GM21381 (cell line): ENCODE data around the gene AP2S1.
"Not testable (repeated sequence)": the region's sequence is repeated elsewhere in the genome, so short reads cannot be mapped to it uniquely, and the experiment has no call there.

Source experiments
- ATAC-seq: cut with Tn5 transposase; IDR thresholded peaks from one replicate; pipeline ENCODE4 v1.9.1; 2021; ENCODE audit warnings: mild to moderate bottlenecking, moderate library complexity; ENCODE audit not compliant: unreplicated experiment

AP2S1 gene

DNA sequence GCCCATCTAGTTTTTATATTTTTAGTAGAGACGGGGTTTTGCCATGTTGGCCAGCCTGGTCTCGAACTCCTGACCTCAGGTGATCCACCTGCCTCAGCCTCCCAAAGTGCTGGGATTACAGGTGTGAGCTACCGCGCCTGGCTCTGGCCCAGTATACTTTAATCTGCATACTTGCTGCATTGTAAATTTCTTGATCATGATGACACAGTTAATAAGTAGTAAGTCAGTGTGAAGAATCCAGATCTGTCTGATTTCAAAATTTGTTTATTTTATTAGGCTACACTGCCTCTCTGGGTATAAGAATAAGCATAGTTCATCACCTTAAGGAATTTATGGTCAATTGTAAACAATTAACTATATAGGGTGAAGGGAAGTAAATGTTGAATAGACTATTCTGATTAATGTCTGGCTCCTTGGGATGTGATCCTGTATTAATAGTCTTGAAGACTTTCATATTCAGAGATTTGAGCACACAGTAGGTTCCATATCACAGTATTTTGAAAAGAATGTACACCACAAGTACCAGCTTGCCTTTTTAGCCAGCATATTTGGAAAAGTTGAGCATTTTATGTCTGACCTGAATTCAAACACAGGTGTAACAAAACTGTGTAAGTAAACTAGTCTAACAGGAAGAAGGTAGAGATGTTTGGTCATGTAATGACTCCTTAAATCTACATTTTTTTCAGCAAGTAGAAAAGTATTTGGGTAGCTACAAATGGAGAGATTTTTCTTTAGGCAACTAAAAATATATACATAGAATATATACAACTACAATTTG lies 17.6 kb upstream of the AP2S1 start:
- no peak for ATAC-seq

DNA sequence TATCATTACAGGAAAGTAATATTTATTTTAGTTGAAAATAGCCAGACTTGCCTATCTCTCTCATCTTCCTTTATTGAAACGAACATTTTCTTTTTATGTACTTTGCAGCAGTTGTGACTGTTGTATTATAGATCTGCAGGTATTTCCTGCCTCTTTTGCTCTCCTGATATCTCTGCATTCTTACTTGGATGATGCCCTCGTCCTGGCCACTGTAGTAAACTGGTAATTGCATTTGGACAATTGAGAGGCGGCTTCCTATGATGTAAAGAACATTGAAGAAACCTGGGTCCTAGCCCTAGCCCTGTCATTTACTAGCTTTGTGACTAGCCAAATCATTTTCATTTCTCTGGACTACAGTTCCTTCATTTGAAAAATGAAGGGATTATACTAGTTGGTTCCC lies 16.5 kb upstream of the AP2S1 start:
- ATAC-seq, result no peak

DNA sequence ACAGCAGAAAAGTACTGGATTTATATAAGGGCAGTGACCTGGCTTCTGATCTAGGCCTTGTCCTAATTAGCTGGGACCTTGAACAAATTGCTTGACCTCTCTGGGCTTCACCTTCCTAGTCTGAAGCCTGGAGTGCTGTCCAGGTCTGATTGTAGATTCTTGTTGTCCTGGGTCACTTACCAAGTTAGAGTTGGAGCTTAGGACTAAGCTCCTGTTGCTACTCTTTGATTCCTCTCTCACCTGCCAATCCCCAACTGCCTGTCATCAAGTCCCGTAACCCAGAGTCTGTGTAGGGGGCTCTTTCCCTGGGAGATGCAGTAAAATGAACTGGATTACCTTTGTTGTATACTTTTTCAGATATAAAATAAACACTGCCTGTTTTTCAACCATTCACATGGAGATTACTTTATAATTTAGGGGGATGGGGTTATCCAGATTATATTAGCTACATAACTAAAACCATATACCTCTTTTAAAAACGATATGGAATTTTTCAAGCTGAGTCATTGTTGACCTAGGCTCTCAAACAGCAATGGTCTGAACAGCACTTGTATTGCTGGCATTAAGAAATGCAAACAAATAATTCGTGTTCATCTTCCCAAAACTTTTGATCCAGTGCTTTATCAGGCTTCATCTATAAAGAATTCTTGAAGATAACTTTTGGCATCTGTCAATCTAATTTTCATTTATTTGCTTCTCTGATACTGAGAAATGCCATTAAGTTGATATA lies 15.9 kb upstream of the AP2S1 start:
- no peak for ATAC-seq

DNA sequence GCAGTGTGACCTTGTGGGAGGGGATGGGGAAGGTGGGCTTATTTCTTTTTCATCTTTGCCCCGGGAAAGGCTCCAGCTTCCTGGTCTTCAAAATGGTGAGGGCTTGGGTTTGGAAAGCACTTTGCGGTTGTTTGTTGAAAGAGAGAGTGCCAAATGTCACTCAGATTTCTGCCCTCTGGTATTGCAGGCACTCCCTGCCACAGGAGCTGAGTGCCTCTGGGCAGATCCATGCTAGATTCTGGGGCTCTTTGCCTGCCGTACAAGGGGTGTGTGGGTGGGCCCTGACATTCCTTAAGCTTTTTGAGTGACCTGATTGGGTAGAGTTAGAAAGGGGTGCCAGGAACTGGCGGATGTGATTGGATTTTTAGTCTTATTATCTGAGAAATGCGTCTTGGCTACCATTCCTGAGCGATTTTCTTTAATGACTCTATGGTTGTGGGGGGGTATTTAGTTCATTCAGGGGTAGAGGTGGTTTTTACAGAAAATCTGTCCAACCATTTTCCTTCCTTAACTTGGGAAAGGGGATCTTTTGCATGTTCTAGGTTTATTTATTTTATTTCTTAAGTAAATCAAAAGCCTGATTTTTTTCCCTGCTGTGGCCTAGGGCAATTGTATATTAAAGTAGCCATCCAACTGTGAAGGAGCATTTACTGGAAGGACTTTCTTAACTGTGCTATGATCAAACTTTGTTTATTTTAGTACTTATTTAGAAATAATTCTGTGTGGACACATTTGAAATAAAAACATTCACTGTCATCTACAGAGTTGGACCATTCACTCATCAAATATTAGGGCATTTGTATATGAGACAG lies 13.4 kb upstream of the AP2S1 start:
- ATAC-seq, result no peak

DNA sequence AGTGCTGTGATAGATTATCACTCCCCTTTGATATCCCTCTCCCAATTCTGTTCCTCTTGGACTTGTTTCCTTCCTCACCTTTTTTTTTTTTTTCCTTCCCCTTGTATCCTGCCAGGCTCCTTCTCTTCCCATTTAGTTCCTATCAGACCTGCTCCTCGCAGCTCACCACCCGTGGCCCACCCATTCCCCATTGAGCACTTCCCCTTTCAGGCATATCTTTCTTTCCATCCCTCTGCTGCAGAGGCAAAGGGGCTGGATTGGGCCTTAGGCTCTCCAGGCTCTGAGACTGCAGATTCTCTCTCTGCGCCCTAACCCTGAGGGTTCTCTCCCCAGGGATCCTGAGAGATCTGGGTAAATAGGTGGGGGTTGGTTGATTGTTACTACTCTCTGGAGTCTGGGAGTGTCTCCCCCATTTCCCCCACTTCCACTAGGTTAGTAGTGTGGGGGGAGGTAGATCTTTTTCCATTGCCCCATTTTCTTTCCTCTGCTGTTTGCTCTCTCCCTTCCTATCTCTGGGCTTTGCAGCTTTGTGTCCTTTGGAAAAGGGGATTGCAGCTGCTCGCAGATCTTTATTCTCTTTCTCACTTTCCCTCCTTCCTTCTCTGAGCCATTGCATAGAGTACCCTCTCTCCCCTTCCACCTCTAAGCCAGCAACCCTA lies 12.5 kb upstream of the AP2S1 start:
- no peak for ATAC-seq

DNA sequence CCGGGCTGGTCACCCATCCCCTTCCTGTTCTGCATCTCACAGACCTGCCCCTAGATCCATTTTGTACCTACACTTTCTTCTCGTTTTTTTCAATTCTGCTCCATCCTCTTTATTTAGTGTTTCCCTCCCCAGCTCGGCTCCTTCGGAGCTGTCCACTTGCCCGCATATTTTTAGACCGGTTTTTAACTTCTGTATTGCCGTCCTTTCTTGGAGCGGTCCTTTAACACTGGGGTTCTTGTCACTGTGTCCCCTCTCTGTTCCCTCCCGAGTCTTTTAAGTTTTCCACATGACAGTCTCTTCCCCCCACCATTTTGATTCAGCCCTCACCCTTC lies 11.8 kb upstream of the AP2S1 start:
- no peak for ATAC-seq

DNA sequence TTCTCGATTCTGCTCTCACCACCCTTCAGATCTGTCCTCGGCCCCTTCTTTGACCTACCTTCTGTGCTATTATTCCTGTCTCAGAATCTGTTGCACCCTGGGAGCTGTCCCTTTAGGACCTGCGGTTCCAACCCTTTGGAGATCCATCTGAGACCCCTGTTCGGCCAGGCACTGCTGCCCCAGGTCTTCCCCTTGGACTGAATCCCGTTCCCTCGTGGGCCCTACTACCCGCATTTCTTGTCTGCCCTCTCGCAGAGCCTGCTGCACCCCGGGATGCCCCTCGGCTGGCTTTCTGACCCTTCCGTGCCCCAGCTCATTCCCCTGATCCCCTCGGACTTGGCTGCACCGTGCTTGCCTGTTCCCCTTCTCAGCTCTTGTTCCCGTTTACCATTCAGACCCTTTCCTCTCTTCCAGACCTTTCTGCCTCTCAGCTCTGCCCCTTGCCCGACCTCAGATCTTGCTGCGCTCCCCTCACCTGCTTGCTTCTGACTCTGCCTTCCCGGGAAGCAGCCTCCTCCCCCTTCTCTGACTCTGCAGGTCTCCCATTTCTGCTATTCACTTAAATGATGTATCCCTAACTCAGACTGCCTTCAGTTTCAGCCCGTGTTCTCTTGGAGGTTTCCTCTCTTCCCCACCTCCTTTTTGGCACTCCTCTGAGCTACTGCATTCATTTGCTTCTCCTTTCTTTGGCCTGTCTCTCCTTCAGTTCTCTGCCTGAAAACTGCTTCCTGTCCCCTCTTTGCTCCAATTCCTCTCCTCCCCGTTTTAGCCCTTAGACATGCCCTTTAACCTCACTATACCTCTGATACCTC lies 11.3 kb upstream of the AP2S1 start:
- ATAC-seq, result no peak

DNA sequence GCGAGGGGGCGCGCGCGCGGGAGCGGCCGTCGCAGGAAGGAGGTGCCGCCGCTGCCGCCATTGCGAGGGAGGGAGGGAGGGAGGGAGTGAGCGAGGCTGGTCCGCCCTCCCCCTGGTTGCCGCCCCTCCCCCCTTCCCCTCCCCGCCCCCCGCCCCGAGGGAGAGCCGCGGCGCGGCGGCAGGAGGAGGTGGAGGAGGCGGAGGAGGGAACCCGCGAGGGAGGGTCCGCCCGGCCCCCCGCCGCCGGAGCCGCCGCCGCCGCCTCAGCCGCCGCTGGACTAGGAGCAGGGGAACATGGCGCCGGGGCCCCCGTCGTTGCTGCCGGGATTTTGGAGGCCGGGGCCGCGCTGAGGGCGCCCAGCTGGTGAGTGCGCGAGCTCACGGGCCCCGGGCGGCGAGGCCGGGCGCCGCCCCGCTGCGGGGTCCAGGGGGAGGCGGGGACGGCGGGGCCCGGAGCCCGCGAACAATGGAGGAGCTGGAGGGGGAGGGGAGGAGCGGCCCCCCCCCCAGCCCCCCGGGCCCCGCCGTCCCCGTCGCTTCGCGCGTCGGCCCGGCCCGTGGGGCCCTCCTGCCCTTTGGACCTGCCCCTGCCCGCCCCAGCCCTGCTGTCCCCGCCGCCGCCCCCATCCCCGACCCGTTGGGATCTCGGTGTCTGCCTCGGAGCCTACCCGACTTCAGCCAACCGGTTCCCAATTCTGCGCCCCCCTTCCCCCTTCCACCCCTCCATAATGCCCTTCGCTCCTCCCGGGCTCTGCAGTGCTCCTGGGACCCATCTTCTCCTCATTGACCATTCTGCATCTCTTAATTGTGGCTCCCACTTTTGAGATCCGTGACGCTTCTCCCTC lies 10.4 kb upstream of the AP2S1 start, which contains the start of gene ARHGAP35:
ARHGAP35 (plus strand) TSS at position 152 of the 845 bp plus-strand sequence. CDS start 57,679 bp downstream, outside the sequence.
- peak; percentile 27 for ATAC-seq

DNA sequence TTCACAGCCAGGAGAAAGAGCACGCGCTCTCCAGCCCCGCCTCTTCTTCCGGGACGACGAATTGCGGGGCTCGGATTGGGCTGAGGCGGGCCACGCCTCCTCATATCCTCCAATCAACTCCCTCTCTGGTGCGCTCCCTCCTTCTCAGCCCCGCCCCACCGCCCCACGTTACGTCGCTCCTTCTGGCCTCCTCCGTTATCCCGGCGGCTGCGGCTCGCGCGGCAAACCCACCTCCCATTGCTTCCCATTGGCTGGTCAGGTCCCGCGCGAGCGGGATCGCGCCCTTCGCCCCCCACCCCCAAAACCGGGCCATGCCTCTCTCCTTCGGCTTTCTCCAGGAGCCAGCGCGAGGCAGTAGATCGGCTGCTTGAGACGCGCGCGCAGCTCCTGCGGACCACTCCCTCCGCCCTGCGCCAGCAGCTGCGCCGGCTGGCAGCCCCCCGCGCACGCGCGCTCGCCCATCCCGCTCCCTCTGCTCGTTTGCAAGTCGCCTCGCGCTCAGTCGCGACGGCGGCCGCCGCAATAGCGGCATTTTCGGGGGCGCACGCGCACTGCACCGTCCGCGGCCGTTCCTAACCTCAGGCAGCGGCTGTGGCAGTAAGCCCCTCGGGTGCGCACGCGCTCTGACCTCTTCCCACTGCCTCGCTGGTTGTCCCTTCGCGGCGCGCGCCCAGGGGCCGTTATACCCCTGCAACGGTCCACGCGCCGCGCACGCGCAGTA lies 9.6 kb upstream of the AP2S1 start:
- ATAC-seq, result peak; percentile 74

DNA sequence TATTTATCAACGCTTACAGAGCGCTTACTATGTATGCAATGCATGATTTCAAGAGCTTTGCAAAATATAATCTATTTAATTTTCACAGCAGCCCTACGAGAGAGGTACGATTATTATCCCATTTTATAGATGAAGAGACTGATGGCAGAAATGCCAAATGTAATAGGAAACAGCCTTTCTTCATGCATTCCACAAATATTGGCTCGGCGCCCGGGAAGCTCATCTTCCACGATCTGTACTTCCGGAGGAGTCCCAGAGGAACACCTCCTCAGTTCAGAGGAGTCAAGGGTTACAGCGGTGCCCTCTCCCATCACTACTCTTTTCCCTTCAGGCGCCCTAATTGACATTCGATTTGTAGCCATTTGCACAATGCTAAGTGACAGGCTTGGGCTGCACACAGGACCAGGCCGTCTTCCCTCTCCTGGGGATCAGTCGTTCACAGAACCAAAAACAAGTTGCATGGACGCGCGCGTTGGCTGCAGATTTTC lies 9.0 kb upstream of the AP2S1 start:
- no peak for ATAC-seq

DNA sequence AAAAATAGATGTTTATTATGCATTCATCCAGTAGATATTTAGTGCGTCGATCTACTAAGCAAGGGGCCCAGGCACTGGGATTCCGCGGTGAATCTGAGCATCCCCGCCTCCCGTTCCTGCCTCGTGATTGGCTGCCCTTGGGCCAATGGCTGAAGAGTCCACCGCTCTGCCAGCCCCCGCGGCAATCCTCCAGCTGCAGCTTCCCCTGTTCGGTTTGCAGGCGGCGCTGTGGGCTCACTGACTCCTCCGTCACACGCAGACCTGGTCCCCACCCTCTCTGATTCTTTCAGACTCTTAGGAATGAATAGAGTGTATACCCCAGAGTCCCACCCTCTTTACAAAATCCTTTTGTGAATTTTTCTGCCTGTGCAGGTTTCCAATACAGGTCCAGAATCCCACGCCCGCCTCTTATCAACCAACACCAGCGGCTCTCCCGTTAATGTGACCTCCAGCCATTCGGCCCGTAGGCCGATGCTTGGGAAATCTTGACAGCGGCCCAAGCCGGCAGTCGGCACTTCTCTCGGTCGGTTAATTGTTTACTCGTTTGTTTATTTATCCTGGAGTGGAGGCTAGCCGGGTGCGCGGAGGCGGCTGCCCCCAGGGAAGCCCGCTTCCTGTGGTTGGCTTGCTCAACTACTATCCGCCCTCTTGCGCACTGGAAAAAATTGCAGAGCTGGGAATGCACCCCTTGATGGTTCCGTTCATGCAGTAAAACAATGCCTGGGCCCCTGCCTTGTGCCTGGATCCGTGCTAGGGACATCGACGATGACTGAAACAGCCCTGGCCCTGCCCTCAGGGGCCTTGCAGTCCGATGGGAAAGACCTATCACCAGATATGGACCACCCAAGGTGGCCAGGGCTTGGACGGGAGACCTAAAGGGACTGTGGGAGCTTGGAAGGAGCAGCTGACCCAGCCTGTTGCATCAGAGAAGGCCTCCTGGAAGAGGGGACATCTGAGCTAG lies 5.7 kb upstream of the AP2S1 start:
- ATAC-seq, result no peak

DNA sequence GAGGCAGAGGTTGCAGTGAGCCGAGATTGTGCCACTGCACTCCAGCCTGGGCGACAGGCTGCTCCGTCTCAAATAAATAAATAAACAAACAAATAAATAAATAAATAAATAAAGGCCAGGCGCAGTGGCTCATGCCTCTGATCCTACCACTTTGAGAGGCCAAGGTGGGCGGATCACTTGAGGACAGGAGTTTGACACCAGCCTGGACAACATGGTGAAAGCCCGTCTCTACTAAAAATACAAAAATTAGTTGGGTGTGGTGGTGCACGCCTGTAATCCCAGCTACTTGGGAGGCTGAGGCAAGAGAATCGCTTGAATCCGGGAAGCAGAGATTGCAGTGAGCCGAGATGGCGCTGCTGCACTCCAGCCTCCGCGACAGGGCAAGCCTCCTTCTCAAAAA lies 4.1 kb upstream of the AP2S1 start:
- not testable (repeated sequence) for ATAC-seq

DNA sequence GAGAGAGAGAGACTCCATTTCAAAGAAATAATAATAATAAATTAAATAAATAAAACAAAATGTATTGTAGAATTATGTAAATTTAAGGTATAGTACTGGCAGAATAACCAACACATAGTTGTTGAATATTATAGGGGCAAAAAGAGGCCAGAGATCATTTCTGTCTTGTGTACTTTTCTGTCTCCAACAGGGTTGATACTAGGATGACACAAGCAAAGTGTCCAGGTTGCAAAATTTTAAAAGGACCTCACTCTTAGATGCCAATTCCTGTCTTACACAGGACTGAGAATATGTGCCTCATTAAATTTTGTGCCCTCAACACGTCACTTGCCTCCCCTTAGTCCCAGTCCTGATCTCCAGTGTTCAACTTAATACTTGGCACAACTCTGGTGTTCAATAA lies 2.2 kb upstream of the AP2S1 start:
- ATAC-seq, result no peak

DNA sequence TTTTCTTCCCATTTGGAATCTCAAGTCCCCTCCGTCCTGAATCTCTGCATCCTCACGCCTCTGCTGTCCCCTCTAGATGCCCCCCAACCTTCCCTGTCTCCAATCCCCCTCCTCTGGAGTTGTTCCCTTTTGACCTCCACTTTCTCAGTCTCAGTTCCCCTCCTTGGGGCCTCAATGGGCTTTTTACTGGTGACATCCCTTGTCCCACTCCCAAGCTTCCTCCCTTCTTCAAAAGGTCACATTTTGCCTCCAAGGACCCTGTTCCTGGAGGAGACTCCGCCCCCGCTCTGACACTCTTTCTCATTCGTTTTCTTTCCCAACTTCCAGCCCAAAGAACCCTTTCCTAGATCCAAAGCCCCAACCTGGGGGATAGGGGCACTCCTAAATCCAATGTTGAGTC lies 1.0 kb downstream of the AP2S1 start:
- no peak for ATAC-seq

DNA sequence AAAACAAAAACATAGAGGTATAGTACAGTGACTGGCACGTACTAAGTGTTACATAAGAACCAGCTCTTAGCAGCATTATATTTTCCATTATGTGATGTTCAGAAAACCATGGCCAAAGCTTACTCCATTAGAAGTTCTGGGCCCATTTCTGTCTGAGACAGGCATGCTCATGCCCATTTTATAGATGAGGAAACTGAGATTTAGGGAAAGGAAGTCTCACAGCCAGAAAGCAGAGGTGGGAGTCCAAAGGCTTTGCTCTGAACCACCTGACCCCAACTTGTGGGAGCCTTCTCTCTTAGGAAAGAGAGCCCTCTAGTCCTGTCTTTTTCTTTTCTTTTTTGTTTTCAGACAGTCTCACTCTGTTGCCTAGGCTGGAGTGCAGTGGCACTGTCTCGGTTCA lies 2.3 kb downstream of the AP2S1 start:
- ATAC-seq, result no peak

DNA sequence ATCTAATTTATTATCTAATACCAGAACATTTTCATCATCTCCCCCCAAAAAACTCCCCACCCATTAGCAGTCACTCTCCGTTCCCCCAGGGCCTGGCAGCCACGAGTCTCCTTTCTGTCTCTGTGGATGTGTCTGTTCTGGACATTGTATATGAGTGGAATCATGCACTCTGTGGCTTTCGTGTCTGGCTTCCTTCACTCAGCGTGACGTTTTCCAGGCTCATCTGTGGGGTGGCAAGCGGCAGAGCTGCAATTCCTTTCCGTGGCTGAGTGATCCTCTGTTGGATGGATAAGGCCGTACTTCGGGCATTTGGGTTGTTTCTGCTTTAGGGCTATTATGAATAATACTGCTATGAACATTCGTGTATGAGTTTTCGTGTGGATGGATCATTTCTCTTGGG lies 3.1 kb downstream of the AP2S1 start:
- ATAC-seq, result no peak

DNA sequence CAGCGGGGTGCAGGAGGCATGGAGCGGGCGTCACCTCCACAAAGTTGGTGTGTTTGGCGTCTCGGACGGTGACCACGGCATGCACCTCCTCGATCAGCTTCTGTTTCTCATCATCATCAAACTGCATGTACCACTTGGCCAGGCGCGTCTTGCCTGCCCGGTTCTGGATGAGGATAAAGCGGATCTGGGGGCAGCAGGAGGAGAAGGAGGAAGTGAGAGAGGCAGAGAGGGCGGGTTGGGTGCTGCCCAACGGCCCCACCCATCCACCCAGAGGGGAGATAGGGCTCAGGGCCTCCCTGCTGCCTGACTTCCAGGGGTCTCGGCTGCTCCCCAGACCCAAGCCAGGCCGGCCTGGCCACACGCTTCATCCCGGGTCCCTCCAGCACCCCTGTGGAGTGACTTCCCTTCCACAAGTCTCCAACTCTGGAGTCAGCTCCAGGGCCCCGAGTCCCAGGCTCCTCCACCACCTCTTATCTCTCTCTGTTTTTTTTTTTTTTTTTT lies 4.6 kb downstream of the AP2S1 start:
- no peak for ATAC-seq
